ENCODE measurements around the gene SLC25A26.

SLC25A26 gene

GRCh38 chr3:66377800-66378199 is 157.0 kb downstream of the SLC25A26 start:
- DNase-seq (ENCODE audit: low read depth): no peak
- TF ChIP-seq CTCF (conservative IDR thresholded peaks at IDR 0.05; ENCODE audit: low read depth, low read length): no peak
- no peak overlapping the region for H3K4me3 ChIP-seq (ENCODE audit: low read length)

GRCh38 chr3:66378256-66378655 is 157.5 kb downstream of the SLC25A26 start:
- H3K4me3 ChIP-seq (ENCODE audit: low read length): no peak overlapping the region
- DNase-seq (ENCODE audit: low read depth): no peak
- peak; percentile 66 for TF ChIP-seq CTCF (conservative IDR thresholded peaks at IDR 0.05; ENCODE audit: low read depth, low read length)

GRCh38 chr3:66379565-66379964 is 158.8 kb downstream of the SLC25A26 start:
- no peak for TF ChIP-seq CTCF (conservative IDR thresholded peaks at IDR 0.05; ENCODE audit: low read depth, low read length)
- no peak for DNase-seq (ENCODE audit: low read depth)

GRCh38 chr3:66380200-66380932 is 159.6 kb downstream of the SLC25A26 start:
- no peak for DNase-seq (ENCODE audit: low read depth)
- H3K4me3 ChIP-seq (ENCODE audit: low read length): no peak overlapping the region
- no peak for TF ChIP-seq CTCF (conservative IDR thresholded peaks at IDR 0.05; ENCODE audit: low read depth, low read length)

More at GRCh38 chr3:66379565-66379964, 158.8 kb downstream of the SLC25A26 start:
- no peak overlapping the region for H3K4me3 ChIP-seq (ENCODE audit: low read length)

GRCh38 chr3:66381626-66382025 is 160.8 kb downstream of the SLC25A26 start:
- no peak for TF ChIP-seq CTCF (conservative IDR thresholded peaks at IDR 0.05; ENCODE audit: low read depth, low read length)
- DNase-seq (ENCODE audit: low read depth): no peak
- no peak overlapping the region for H3K4me3 ChIP-seq (ENCODE audit: low read length)

GRCh38 chr3:66382142-66382541 is 161.3 kb downstream of the SLC25A26 start:
- no peak for DNase-seq (ENCODE audit: low read depth)
- TF ChIP-seq CTCF (conservative IDR thresholded peaks at IDR 0.05; ENCODE audit: low read depth, low read length): no peak
- H3K4me3 ChIP-seq (ENCODE audit: low read length): no peak overlapping the region

GRCh38 chr3:66383023-66383422 is 162.2 kb downstream of the SLC25A26 start:
- H3K4me3 ChIP-seq (ENCODE audit: low read length): no peak overlapping the region
- no peak for DNase-seq (ENCODE audit: low read depth)
- no peak for TF ChIP-seq CTCF (conservative IDR thresholded peaks at IDR 0.05; ENCODE audit: low read depth, low read length)

Measured in retinal pigment epithelial cell (primary cell).